GM13977 (cell line): ENCODE measurements around the gene KLK8.

Source experiments
- DNase-seq: peaks from one replicate; pipeline ENCODE4 v3.0.0; 2012; ENCODE audit warnings: low spot score
- in situ Hi-C: fragments of 300-500 bp; cut with MboI; formaldehyde crosslinking; loops from one replicate; pipeline ENCODE4 v1.12.0; 2022; ENCODE audit warnings: low sequenced_read_pairs, low pct_unique_long_range_greater_than_20kb, mixed read lengths, inconsistent platforms; ENCODE audit not compliant: unreplicated experiment
- TF ChIP-seq, protein P1 (sequence below): IDR thresholded peaks from 2 replicates; pipeline ENCODE4 v1.5.1; 2012; ENCODE audit warnings: mild to moderate bottlenecking, control low read depth; ENCODE audit not compliant: insufficient read depth; ENCODE audit errors: extremely low read depth, missing control alignments

Gene KLK8, protein sequence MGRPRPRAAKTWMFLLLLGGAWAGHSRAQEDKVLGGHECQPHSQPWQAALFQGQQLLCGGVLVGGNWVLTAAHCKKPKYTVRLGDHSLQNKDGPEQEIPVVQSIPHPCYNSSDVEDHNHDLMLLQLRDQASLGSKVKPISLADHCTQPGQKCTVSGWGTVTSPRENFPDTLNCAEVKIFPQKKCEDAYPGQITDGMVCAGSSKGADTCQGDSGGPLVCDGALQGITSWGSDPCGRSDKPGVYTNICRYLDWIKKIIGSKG

DNA sequence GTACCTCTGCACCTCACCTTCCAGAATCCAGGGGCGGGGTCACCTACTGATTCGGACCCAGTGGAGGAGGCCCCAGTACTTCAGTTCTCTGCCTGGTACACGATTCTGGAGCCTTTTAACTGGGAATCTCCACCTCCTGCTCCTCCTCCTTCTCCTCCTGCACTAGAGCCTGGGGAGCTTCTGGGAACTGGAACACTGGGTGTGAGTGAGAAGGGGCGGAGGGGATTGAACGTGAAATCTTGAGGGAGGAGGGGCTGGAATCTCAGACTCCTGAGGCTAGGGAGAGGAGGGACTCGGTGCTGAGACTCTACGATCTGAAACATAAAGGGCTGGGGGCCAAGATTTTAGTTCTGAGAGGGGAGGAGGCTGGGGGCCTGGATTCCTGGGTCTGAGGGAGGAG is at the start of gene KLK8:
TSS of gene KLK8 (minus strand) at position 90 of the 400 bp plus-strand sequence. CDS start 437 bp downstream, outside the sequence.
- TF ChIP-seq, protein P1, sequence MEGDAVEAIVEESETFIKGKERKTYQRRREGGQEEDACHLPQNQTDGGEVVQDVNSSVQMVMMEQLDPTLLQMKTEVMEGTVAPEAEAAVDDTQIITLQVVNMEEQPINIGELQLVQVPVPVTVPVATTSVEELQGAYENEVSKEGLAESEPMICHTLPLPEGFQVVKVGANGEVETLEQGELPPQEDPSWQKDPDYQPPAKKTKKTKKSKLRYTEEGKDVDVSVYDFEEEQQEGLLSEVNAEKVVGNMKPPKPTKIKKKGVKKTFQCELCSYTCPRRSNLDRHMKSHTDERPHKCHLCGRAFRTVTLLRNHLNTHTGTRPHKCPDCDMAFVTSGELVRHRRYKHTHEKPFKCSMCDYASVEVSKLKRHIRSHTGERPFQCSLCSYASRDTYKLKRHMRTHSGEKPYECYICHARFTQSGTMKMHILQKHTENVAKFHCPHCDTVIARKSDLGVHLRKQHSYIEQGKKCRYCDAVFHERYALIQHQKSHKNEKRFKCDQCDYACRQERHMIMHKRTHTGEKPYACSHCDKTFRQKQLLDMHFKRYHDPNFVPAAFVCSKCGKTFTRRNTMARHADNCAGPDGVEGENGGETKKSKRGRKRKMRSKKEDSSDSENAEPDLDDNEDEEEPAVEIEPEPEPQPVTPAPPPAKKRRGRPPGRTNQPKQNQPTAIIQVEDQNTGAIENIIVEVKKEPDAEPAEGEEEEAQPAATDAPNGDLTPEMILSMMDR, result no peak
- in situ Hi-C loops, result no loop called here
- no peak for DNase-seq

DNA sequence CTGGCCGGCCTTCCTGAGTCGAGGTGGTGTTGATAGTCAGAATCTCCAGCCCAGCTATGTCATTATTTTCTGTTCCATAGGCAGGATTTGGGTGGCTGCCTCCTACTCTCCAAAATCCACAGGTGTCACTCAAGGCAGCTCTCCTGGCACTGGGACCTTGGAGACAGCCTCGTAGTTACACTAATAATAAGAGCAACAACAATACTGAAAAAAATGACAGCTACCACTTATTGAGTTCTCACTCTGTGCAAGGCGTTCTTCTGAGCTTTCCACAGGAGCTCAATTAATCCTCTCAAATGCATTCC is 45.6 kb upstream of the KLK8 start:
- no peak for DNase-seq
- in situ Hi-C loops, result no loop called here
- TF ChIP-seq, protein P1, result no peak

DNA sequence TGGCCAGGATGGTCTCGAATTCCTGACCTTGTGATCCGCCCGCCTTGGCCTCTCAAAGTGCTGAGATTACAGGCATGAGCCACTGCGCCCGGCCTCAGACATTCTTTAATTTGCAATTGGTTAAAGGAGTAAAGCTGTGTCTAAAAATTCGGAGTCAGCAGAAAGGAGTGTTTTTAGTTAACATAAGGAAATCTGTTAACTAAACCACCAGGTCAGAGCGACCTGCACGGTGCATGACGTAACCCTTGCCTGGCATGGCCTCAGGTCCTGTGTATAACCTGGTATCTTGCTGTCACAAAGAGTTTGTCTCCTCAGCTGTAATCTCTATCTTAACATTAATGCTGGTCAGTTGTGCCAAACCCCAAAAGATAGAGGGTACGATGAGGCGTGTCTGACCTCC is 42.9 kb upstream of the KLK8 start:
- in situ Hi-C loops, result no loop called here
- DNase-seq, result no peak
- TF ChIP-seq, protein P1, result no peak

DNA sequence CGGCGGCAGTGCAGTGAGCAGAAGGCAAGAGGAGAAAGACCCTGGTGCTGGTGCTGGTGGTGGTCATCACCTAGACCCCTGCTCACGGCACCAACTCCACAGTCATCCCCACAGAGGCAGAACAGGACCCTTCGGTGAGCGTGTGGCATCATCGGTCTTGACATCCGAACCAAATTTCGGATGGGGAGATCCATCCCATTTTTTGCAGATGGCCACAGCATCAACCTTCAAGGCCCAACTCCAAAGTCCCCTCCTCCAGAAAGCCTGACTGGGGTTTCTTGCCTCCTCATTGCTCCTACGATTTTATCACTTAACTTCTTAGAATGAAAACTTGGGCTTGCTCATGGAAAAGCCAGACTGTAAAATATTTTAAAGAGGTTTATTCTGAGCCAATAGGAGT is 42.1 kb upstream of the KLK8 start:
- in situ Hi-C loops, result no loop called here
- TF ChIP-seq, protein P1, result no peak
- no peak for DNase-seq

DNA sequence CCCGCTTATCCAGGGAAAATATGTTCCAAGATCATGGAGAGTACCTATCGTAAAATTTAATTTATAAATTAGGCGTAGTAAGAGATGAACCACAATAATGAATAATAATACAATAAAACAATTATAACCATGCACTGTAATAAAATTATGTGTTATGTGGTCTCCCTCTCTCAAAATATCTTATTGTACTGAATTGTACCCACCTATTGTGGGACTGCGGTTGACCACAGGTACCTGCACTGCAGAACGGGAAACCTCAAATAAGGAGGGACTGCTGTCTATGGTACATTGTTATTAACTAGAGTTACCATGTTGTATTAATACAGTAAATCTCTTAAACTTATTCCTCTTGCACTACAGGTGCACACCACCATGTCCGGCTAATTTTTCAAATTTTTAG is 38.7 kb upstream of the KLK8 start:
- TF ChIP-seq, protein P1, result no peak
- in situ Hi-C loops, result no loop called here
- DNase-seq, result no peak

DNA sequence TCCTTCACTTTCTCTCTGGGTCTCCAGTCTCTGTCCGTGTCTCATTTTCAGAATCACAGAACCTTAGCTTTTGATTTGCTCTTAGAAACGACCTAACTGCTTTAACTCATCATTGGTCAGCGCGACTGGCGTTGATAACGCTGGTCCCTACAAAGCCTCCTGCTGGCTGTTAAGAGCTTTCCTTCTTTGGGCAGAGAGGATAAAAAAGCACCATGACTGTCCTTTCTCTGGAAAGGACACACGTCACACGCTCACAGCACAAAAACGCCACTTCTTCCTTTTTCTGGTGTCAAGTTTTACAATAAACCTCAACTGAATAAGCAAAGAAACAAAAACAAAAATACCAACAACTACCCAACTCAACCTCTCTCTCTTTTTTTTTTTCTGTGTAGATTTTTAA is 35.1 kb upstream of the KLK8 start:
- TF ChIP-seq, protein P1, result no peak
- DNase-seq, result no peak
- in situ Hi-C loops, result no loop called here
